ENCODE measurements around the gene CALM3.

DNA sequence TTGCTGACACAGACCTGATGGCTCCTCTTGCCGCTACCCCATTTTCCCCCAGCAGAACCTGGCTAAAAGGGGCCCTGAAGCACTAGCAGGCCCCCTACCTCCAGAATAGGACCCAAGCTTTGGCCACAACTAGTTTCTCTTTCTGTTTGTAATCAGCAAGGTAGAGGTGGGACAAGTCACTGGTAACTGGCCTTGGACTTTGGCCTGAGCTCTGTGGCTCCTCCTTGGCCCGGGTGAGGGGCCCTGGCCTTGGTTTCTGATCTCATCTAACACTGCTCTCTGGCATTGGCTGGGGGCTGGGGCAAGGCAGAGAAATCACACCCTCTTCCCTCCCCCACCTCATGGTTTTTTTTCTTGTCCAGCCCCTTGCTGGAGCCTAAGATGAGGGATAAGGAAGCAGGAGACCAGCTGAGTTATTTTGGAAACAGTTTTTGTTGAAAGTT is 2.1 kb downstream of the CALM3 start:
- TF ChIP-seq, protein P1, sequence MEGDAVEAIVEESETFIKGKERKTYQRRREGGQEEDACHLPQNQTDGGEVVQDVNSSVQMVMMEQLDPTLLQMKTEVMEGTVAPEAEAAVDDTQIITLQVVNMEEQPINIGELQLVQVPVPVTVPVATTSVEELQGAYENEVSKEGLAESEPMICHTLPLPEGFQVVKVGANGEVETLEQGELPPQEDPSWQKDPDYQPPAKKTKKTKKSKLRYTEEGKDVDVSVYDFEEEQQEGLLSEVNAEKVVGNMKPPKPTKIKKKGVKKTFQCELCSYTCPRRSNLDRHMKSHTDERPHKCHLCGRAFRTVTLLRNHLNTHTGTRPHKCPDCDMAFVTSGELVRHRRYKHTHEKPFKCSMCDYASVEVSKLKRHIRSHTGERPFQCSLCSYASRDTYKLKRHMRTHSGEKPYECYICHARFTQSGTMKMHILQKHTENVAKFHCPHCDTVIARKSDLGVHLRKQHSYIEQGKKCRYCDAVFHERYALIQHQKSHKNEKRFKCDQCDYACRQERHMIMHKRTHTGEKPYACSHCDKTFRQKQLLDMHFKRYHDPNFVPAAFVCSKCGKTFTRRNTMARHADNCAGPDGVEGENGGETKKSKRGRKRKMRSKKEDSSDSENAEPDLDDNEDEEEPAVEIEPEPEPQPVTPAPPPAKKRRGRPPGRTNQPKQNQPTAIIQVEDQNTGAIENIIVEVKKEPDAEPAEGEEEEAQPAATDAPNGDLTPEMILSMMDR (conservative IDR thresholded peaks at IDR 0.05; ENCODE audit: low read length), result no peak
- TF ChIP-seq EZH2phosphoT487 (IDR thresholded peaks at IDR 0.05; ENCODE audit: borderline replicate concordance), result no peak

Measured in Loucy (cell line).